ENCODE measurements around the gene SUPV3L1.
"Not testable (repeated sequence)": the region's sequence is repeated elsewhere in the genome, so short reads cannot be mapped to it uniquely, and the experiment has no call there.

The SUPV3L1 gene

GRCh38 chr10:69228151-69228550 is 48.1 kb downstream of the SUPV3L1 start:
- no peak for DNase-seq (ENCODE audit: low read depth in 2 of 3, low spot score in 1 of 3)

- DNase-seq (ENCODE audit: low read depth in 2 of 3, low spot score in 1 of 3), result no peak
Observed at GRCh38 chr10:69229616-69229916, 49.5 kb downstream of the SUPV3L1 start.

GRCh38 chr10:69230128-69230527 is 50.1 kb downstream of the SUPV3L1 start:
- no peak for DNase-seq (ENCODE audit: low read depth in 2 of 3, low spot score in 1 of 3)

GRCh38 chr10:69232252-69232651 is 52.2 kb downstream of the SUPV3L1 start:
- no peak for DNase-seq (ENCODE audit: low read depth in 2 of 3, low spot score in 1 of 3)

GRCh38 chr10:69232736-69233480 is 52.9 kb downstream of the SUPV3L1 start:
- no peak for DNase-seq (ENCODE audit: low read depth in 2 of 3, low spot score in 1 of 3)

- DNase-seq (ENCODE audit: low read depth in 2 of 3, low spot score in 1 of 3), result no peak
Observed at GRCh38 chr10:69234447-69234846, 54.4 kb downstream of the SUPV3L1 start.

- DNase-seq (ENCODE audit: low read depth in 2 of 3, low spot score in 1 of 3), result peak; percentile 81 to 92 (median 82)
Observed at GRCh38 chr10:69237528-69238159, 57.6 kb downstream of the SUPV3L1 start.

- DNase-seq (ENCODE audit: low read depth in 2 of 3, low spot score in 1 of 3), result no peak
Observed at GRCh38 chr10:69239136-69239535, 59.1 kb downstream of the SUPV3L1 start.

- DNase-seq (ENCODE audit: low read depth in 2 of 3, low spot score in 1 of 3), result no peak
Observed at GRCh38 chr10:69239816-69240434, 59.9 kb downstream of the SUPV3L1 start.

- DNase-seq (ENCODE audit: low read depth in 2 of 3, low spot score in 1 of 3), result no peak
Observed at GRCh38 chr10:69240455-69240854, 60.4 kb downstream of the SUPV3L1 start.

- DNase-seq (ENCODE audit: low read depth in 2 of 3, low spot score in 1 of 3), result no peak
Observed at GRCh38 chr10:69241575-69241974, 61.5 kb downstream of the SUPV3L1 start.

GRCh38 chr10:69242040-69242851 is 62.2 kb downstream of the SUPV3L1 start:
- no peak for DNase-seq (ENCODE audit: low read depth in 2 of 3, low spot score in 1 of 3)

- DNase-seq (ENCODE audit: low read depth in 2 of 3, low spot score in 1 of 3), result no peak
Observed at GRCh38 chr10:69242852-69243212, 62.8 kb downstream of the SUPV3L1 start.

- DNase-seq (ENCODE audit: low read depth in 2 of 3, low spot score in 1 of 3), result no peak
Observed at GRCh38 chr10:69243817-69244216, 63.8 kb downstream of the SUPV3L1 start.

- DNase-seq (ENCODE audit: low read depth in 2 of 3, low spot score in 1 of 3), result no peak
Observed at GRCh38 chr10:69246036-69246435, 66.0 kb downstream of the SUPV3L1 start.

- DNase-seq (ENCODE audit: low read depth in 2 of 3, low spot score in 1 of 3), result no peak
Observed at GRCh38 chr10:69246581-69247312, 66.7 kb downstream of the SUPV3L1 start.

- DNase-seq (ENCODE audit: low read depth in 2 of 3, low spot score in 1 of 3), result no peak
Observed at GRCh38 chr10:69247313-69247710, 67.3 kb downstream of the SUPV3L1 start.

- DNase-seq (ENCODE audit: low read depth in 2 of 3, low spot score in 1 of 3), result no peak
Observed at GRCh38 chr10:69248117-69248730, 68.2 kb downstream of the SUPV3L1 start.

GRCh38 chr10:69250041-69250440 is 70.0 kb downstream of the SUPV3L1 start:
- DNase-seq (ENCODE audit: low read depth in 2 of 3, low spot score in 1 of 3), result no peak

- not testable (repeated sequence) for DNase-seq (ENCODE audit: low read depth in 2 of 3, low spot score in 1 of 3)
Observed at GRCh38 chr10:69251417-69251816, 71.4 kb downstream of the SUPV3L1 start.

- no peak for DNase-seq (ENCODE audit: low read depth in 2 of 3, low spot score in 1 of 3)
Observed at GRCh38 chr10:69253171-69253570, 73.1 kb downstream of the SUPV3L1 start.

Data from stimulated activated CD4-positive, alpha-beta T cell treated with anti-CD3 and anti-CD28 coated beads, Interleukin-12 subunit alpha, Interleukin-12 subunit beta, amount 100 ng/mL, for 48 hours (primary cell).